GM15510 (cell line): ENCODE data around the gene GNG5.

ENCODE experiments used
- POLR2A ChIP-seq: IDR thresholded peaks from 3 replicates; pipeline ENCODE4 v1.6.1; 2011; ENCODE audit warnings: borderline replicate concordance; ENCODE audit not compliant: insufficient read length; ENCODE audit errors: extremely low read depth

GNG5 gene

GRCh38 chr1:84506002-84506728 lies at the start of gene GNG5, which contains the start of gene SPATA1:
Gene GNG5, minus strand, starts transcription at chr1:84506581. Its CDS starts 490 bp downstream, at chr1:84506091.
Gene SPATA1, plus strand, starts transcription at chr1:84506386. Its CDS starts 9,974 bp downstream, at chr1:84516360.
- TF ChIP-seq POLR2A: peak; percentile 62

GRCh38 chr1:84550826-84551225 lies 44.4 kb upstream of the GNG5 start:
- no peak for TF ChIP-seq POLR2A

GRCh38 chr1:84541679-84542078 lies 35.3 kb upstream of the GNG5 start:
- no peak for TF ChIP-seq POLR2A

- TF ChIP-seq POLR2A: no peak
These were observed 34.4 kb upstream of the GNG5 start for GRCh38 chr1:84540759-84541158.

- no peak for TF ChIP-seq POLR2A
These were observed 33.6 kb upstream of the GNG5 start for GRCh38 chr1:84539972-84540371.

- TF ChIP-seq POLR2A: no peak
These were observed 32.2 kb upstream of the GNG5 start for GRCh38 chr1:84538599-84538998.

- no peak for TF ChIP-seq POLR2A
These were observed 19.4 kb upstream of the GNG5 start for GRCh38 chr1:84525779-84526178.

- TF ChIP-seq POLR2A: no peak
These were observed 18.2 kb upstream of the GNG5 start for GRCh38 chr1:84524590-84524989.

- TF ChIP-seq POLR2A: no peak
These were observed 4.3 kb upstream of the GNG5 start for GRCh38 chr1:84510668-84511067.

GRCh38 chr1:84510165-84510564 lies 3.8 kb upstream of the GNG5 start:
- TF ChIP-seq POLR2A: no peak

GRCh38 chr1:84509029-84509428 lies 2.6 kb upstream of the GNG5 start:
- TF ChIP-seq POLR2A: no peak

- no peak for TF ChIP-seq POLR2A
These were observed 2.1 kb upstream of the GNG5 start for GRCh38 chr1:84508510-84508909.

- peak; percentile 32 for TF ChIP-seq POLR2A
These were observed 510 bp upstream of the GNG5 start for GRCh38 chr1:84506729-84507453.

- TF ChIP-seq POLR2A: no peak
These were observed 834 bp downstream of the GNG5 start for GRCh38 chr1:84505493-84506001.
